Glutamatergic neuron (in vitro differentiated cells): Measurements from ENCODE around the gene CCSER2. TPM values are rescaled to one million over a fixed set of nuclear protein-coding genes. Genes with fewer than 3 reads are reported as not detected.

Experiments
- DNase-seq: peaks from one replicate; pipeline ENCODE4 v3.0.0; 2022
- H3K27ac Mint-ChIP-seq: one replicate; pipeline ENCODE4 v1.8.0; 2020; ENCODE audit warnings: mild to moderate bottlenecking, mixed read lengths, inconsistent platforms; ENCODE audit not compliant: unreplicated experiment
- H3K27me3 Mint-ChIP-seq: one replicate; pipeline ENCODE4 v1.8.0; 2020; ENCODE audit warnings: mild to moderate bottlenecking, moderate library complexity, mixed read lengths, inconsistent platforms; ENCODE audit not compliant: unreplicated experiment
- H3K36me3 Mint-ChIP-seq: one replicate; pipeline ENCODE4 v1.8.0; 2020; ENCODE audit warnings: mild to moderate bottlenecking, mixed read lengths, inconsistent platforms; ENCODE audit not compliant: unreplicated experiment
- H3K4me1 Mint-ChIP-seq: one replicate; pipeline ENCODE4 v1.8.0; 2020; ENCODE audit warnings: mild to moderate bottlenecking, low read depth, mixed read lengths, inconsistent platforms; ENCODE audit not compliant: unreplicated experiment
- H3K4me3 Mint-ChIP-seq: one replicate; pipeline ENCODE4 v1.8.0; 2020; ENCODE audit warnings: mild to moderate bottlenecking, mixed read lengths, inconsistent platforms; ENCODE audit not compliant: unreplicated experiment
- H3K9me3 Mint-ChIP-seq: one replicate; pipeline ENCODE4 v1.8.0; 2020; ENCODE audit warnings: mild to moderate bottlenecking, moderate library complexity, mixed read lengths, inconsistent platforms; ENCODE audit not compliant: unreplicated experiment
- CTCF ChIP-seq: fragments of 200-600 bp; sonication (generic); IDR thresholded peaks from one replicate; pipeline ENCODE4 v1.5.0; 2021; ENCODE audit not compliant: partially characterized antibody, unreplicated experiment
- total RNA-seq: library from RNA; stranded (reverse); fragmentation: NEBNext Ultra II Directional; extraction: Animal tissue kit (Norgen Biotek cat#: 25700); gene quantifications from one replicate; pipeline ENCODE4 v1.2.1, GENCODE V29; 2021; ENCODE audit not compliant: unreplicated experiment

Gene CCSER2
- total RNA-seq, 1 donor from 2014 or later = 168 TPM

GRCh38 chr10:84340632-84341537 is 12.5 kb downstream of the CCSER2 start:
- no peaks in the 10 kb centered on the region for H3K9me3 Mint-ChIP-seq
- no peaks in the 10 kb centered on the region for H3K36me3 Mint-ChIP-seq
- peaks cover 2% of the 10 kb centered on the region for H3K27me3 Mint-ChIP-seq
- no peak overlapping the region for H3K4me3 Mint-ChIP-seq
- H3K27ac Mint-ChIP-seq = peak overlapping the region; percentile 2
- H3K4me1 Mint-ChIP-seq = peaks cover 29% of the 10 kb centered on the region
- DNase-seq = no peak
- TF ChIP-seq CTCF = no peak

GRCh38 chr10:84341538-84341856 is 13.1 kb downstream of the CCSER2 start:
- Mint-ChIP-seq H3K36me3 (no peaks in the 10 kb centered on the region), H3K9me3 (no peaks in the 10 kb centered on the region), H3K27me3 (peaks cover 2% of the 10 kb centered on the region), H3K4me3 (no peak overlapping the region), H3K4me1 (peaks cover 29% of the 10 kb centered on the region), H3K27ac (no peak overlapping the region)
- TF ChIP-seq CTCF = no peak
- DNase-seq = no peak

- Mint-ChIP-seq H3K4me3 (no peak overlapping the region), H3K4me1 (peaks cover 29% of the 10 kb centered on the region), H3K27ac (no peak overlapping the region), H3K36me3 (peaks cover 4% of the 10 kb centered on the region), H3K9me3 (peaks cover 2% of the 10 kb centered on the region), H3K27me3 (peaks cover 2% of the 10 kb centered on the region)
- TF ChIP-seq CTCF = no peak
- DNase-seq = no peak
Measured at GRCh38 chr10:84341983-84342382, 13.6 kb downstream of the CCSER2 start.

GRCh38 chr10:84342584-84342983 is 14.2 kb downstream of the CCSER2 start:
- H3K36me3 Mint-ChIP-seq = peaks cover 5% of the 10 kb centered on the region
- peaks cover 29% of the 10 kb centered on the region for H3K4me1 Mint-ChIP-seq
- TF ChIP-seq CTCF = no peak
- H3K4me3 Mint-ChIP-seq = no peak overlapping the region
- DNase-seq = no peak
- H3K9me3 Mint-ChIP-seq = peaks cover 3% of the 10 kb centered on the region
- H3K27me3 Mint-ChIP-seq = peaks cover 2% of the 10 kb centered on the region
- peak overlapping the region; percentile 4 for H3K27ac Mint-ChIP-seq

- peaks cover 5% of the 10 kb centered on the region for H3K36me3 Mint-ChIP-seq
- peak overlapping the region; percentile 20 for H3K4me3 Mint-ChIP-seq
- peaks cover 26% of the 10 kb centered on the region for H3K4me1 Mint-ChIP-seq
- H3K27ac Mint-ChIP-seq = peak overlapping the region; percentile 39
- peaks cover 8% of the 10 kb centered on the region for H3K9me3 Mint-ChIP-seq
- DNase-seq = no peak
- no peak for TF ChIP-seq CTCF
- H3K27me3 Mint-ChIP-seq = peaks cover 2% of the 10 kb centered on the region
Measured at GRCh38 chr10:84343831-84344230, 15.4 kb downstream of the CCSER2 start.
